Panc1 (cell line): ENCODE measurements around the gene SERTAD1. TPM values are rescaled to one million over a fixed set of nuclear protein-coding genes. Genes with fewer than 3 reads are reported as not detected.

Experiments
- ATAC-seq: fragments of 200-7000 bp; cut with Tn5 transposase; 2 replicates; pipeline ENCODE4 v1.9.1; 2020; ENCODE audit warnings: mild to moderate bottlenecking, moderate library complexity
- BruUV-seq: library from RNA; stranded (reverse); fragments of 400-500 nt; replicated peaks from 2 replicates; lab custom pipeline; 2021; lab: Mats Ljungman, UMichigan
- CTCF ChIA-PET: fragments of 300-600 bp; sonication (Branson Sonifier 250); formaldehyde crosslinking; loops from one replicate; lab custom pipeline; 2022; ENCODE audit warnings: antibody characterized with exemption; lab: Charles Lee
- POLR2A ChIA-PET: fragments of 300-600 bp; sonication (Branson Sonifier 250); formaldehyde crosslinking; loops from one replicate; lab custom pipeline; 2022; ENCODE audit warnings: antibody characterized with exemption; lab: Charles Lee
- DNase-seq: peaks from one replicate; pipeline ENCODE4 v3.0.0-alpha.2; 2010; ENCODE audit warnings: low read depth, low spot score
- H3K27ac ChIP-seq: 2 replicates; pipeline ENCODE4 v1.5.1; 2011; ENCODE audit warnings: mild to moderate bottlenecking, low read length, inconsistent platforms
- H3K27me3 ChIP-seq: fragments of 200-500 bp; sonication (Bioruptor generic); 2 replicates; pipeline ENCODE4 v1.6.0; 2014; ENCODE audit warnings: low read length, inconsistent platforms; ENCODE audit not compliant: control insufficient read depth, insufficient read depth
- H3K36me3 ChIP-seq: fragments of 200-500 bp; sonication (Bioruptor generic); 2 replicates; pipeline ENCODE4 v1.5.1; 2014; ENCODE audit warnings: inconsistent platforms, mild to moderate bottlenecking, low read length, moderate library complexity; ENCODE audit not compliant: control insufficient read depth, insufficient read depth
- H3K4me1 ChIP-seq: 2 replicates; pipeline ENCODE4 v1.5.1; 2011; ENCODE audit warnings: inconsistent platforms, mild to moderate bottlenecking, low read length, moderate library complexity; ENCODE audit not compliant: control insufficient read depth, insufficient read depth
- H3K4me3 ChIP-seq, 2 experiments: 2 replicates each; pipeline ENCODE4 v1.5.1; 2011 to 2012; ENCODE audit warnings: low read depth in 2 of 2, low read length in 2 of 2, mild to moderate bottlenecking in 2 of 2, inconsistent platforms in 1 of 2, moderate library complexity in 1 of 2
- H3K9me3 ChIP-seq: fragments of 200-500 bp; sonication (Bioruptor generic); 2 replicates; pipeline ENCODE4 v1.5.1; 2014; ENCODE audit warnings: low read depth, mild to moderate bottlenecking, inconsistent platforms, low read length, moderate library complexity; ENCODE audit not compliant: control insufficient read depth, insufficient read depth
- POLR2AphosphoS5 ChIP-seq: IDR thresholded peaks from 2 replicates; pipeline ENCODE4 v1.6.1; 2012; ENCODE audit warnings: mild to moderate bottlenecking, low read depth, low read length, moderate library complexity
- SIN3A ChIP-seq: IDR thresholded peaks from 2 replicates; pipeline ENCODE4 v1.6.1; 2012; ENCODE audit warnings: low read depth, mild to moderate bottlenecking, low read length, moderate library complexity, borderline replicate concordance; ENCODE audit not compliant: insufficient read depth
- TCF7L2 ChIP-seq: IDR thresholded peaks from 2 replicates; pipeline ENCODE4 v1.6.1; 2011; ENCODE audit warnings: mild to moderate bottlenecking, low read depth, low read length, inconsistent platforms
- in situ Hi-C: cut with HindIII; loops from 2 replicates; pipeline ENCODE4 v1.10.0; 2016; ENCODE audit warnings: low sequenced_read_pairs, low pct_unique_long_range_greater_than_20kb
- intact Hi-C: fragments of 100-400 bp; cut with micrococcal nuclease; formaldehyde crosslinking; loops from one replicate; pipeline ENCODE4 v1.10.0; 2022; ENCODE audit not compliant: unreplicated experiment
- total RNA-seq: library from RNA; stranded (reverse); gene quantifications from one replicate; pipeline ENCODE4 v1.2.1, GENCODE V29; 2021; ENCODE audit not compliant: unreplicated experiment
- TF ChIP-seq, protein P1 (sequence below): fragments of 450-650 bp; IDR thresholded peaks from 2 replicates; pipeline ENCODE4 v1.5.1; 2017; ENCODE audit warnings: mild to moderate bottlenecking
- TF ChIP-seq, protein P2 (sequence below), 2 experiments: IDR thresholded peaks; 2 replicates each; pipeline ENCODE4 v1.6.1; 2011 to 2012; ENCODE audit warnings: low read depth in 2 of 2, control low read depth in 1 of 2, low read length in 1 of 2, mild to moderate bottlenecking in 1 of 2, moderate library complexity in 1 of 2; ENCODE audit not compliant: insufficient read depth in 1 of 2

Gene SERTAD1
- total RNA-seq, 1 experiment from 2014 or later = 13.4 TPM

DNA sequence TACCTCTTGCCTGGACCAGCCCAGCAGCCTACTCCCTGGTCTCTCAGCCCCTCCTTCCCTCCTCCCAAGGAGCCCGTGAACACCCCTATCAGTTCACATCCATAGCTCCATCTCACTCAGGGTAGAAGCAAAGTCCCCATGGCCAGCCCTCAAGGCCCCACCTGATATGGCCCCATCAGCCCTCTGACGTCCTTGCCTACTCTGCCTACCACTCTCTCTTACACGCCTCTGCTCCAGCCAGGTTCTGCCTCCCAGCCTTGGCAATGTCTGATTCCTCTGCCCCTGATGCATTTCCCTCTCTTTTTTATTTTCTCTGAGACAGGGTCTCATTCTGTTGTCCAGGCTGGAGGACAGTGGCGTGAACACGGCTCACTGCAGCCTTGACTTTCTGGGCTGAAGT lies 26.2 kb upstream of the SERTAD1 start:
- no peak for DNase-seq
- Histone ChIP-seq H3K27me3 (no peaks in the 10 kb centered on the region), H3K9me3 (no peaks in the 10 kb centered on the region), H3K4me1 (no peaks in the 10 kb centered on the region), H3K36me3 (no peaks in the 10 kb centered on the region), H3K4me3 (no peak overlapping the region), H3K27ac (no peak overlapping the region)
- no peak for ATAC-seq
- in situ Hi-C loops = no loop called here
- POLR2A ChIA-PET = no interaction called here
- no peak for TF ChIP-seq SIN3A
- TF ChIP-seq, protein P1, sequence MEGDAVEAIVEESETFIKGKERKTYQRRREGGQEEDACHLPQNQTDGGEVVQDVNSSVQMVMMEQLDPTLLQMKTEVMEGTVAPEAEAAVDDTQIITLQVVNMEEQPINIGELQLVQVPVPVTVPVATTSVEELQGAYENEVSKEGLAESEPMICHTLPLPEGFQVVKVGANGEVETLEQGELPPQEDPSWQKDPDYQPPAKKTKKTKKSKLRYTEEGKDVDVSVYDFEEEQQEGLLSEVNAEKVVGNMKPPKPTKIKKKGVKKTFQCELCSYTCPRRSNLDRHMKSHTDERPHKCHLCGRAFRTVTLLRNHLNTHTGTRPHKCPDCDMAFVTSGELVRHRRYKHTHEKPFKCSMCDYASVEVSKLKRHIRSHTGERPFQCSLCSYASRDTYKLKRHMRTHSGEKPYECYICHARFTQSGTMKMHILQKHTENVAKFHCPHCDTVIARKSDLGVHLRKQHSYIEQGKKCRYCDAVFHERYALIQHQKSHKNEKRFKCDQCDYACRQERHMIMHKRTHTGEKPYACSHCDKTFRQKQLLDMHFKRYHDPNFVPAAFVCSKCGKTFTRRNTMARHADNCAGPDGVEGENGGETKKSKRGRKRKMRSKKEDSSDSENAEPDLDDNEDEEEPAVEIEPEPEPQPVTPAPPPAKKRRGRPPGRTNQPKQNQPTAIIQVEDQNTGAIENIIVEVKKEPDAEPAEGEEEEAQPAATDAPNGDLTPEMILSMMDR = no peak
- TF ChIP-seq POLR2AphosphoS5 = no peak
- no peak for TF ChIP-seq TCF7L2
- TF ChIP-seq, protein P2, sequence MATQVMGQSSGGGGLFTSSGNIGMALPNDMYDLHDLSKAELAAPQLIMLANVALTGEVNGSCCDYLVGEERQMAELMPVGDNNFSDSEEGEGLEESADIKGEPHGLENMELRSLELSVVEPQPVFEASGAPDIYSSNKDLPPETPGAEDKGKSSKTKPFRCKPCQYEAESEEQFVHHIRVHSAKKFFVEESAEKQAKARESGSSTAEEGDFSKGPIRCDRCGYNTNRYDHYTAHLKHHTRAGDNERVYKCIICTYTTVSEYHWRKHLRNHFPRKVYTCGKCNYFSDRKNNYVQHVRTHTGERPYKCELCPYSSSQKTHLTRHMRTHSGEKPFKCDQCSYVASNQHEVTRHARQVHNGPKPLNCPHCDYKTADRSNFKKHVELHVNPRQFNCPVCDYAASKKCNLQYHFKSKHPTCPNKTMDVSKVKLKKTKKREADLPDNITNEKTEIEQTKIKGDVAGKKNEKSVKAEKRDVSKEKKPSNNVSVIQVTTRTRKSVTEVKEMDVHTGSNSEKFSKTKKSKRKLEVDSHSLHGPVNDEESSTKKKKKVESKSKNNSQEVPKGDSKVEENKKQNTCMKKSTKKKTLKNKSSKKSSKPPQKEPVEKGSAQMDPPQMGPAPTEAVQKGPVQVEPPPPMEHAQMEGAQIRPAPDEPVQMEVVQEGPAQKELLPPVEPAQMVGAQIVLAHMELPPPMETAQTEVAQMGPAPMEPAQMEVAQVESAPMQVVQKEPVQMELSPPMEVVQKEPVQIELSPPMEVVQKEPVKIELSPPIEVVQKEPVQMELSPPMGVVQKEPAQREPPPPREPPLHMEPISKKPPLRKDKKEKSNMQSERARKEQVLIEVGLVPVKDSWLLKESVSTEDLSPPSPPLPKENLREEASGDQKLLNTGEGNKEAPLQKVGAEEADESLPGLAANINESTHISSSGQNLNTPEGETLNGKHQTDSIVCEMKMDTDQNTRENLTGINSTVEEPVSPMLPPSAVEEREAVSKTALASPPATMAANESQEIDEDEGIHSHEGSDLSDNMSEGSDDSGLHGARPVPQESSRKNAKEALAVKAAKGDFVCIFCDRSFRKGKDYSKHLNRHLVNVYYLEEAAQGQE (IDR thresholded peaks at IDR 0.05; ENCODE audit: insufficient read depth in 1 of 2, low read depth in 2 of 2, low read length in 1 of 2) = no peak
- intact Hi-C loops = no loop called here
- CTCF ChIA-PET = no interaction called here
- no TSS peak for BruUV-seq

- CTCF ChIA-PET = no interaction called here
Measured at GRCh38 chr19:40450664-40451063, 24.9 kb upstream of the SERTAD1 start.

More at GRCh38 chr19:40450664-40451063, 24.9 kb upstream of the SERTAD1 start:
- Histone ChIP-seq H3K4me3 (no peak overlapping the region), H3K4me1 (no peaks in the 10 kb centered on the region), H3K36me3 (no peaks in the 10 kb centered on the region), H3K27me3 (no peaks in the 10 kb centered on the region), H3K9me3 (no peaks in the 10 kb centered on the region), H3K27ac (no peak overlapping the region)
- in situ Hi-C loops = no loop called here
- BruUV-seq = no TSS peak
- DNase-seq (no peak), ATAC-seq (no peak)
- POLR2A ChIA-PET = no interaction called here
- TF ChIP-seq, protein P2 (IDR thresholded peaks at IDR 0.05; ENCODE audit: insufficient read depth in 1 of 2, low read depth in 2 of 2, low read length in 1 of 2) = no peak
- TF ChIP-seq TCF7L2 = no peak
- no peak for TF ChIP-seq POLR2AphosphoS5
- no peak for TF ChIP-seq SIN3A
- TF ChIP-seq, protein P1 = no peak
- intact Hi-C loops = no loop called here
